ENCODE measurements around the gene TRAF6. TPM values are rescaled to one million over a fixed set of nuclear protein-coding genes. Genes with fewer than 3 reads are reported as not detected.

The TRAF6 gene
- polyA plus RNA-seq, 1 donor (not counting 4 experiments of a cell fraction or from before 2014, with no cell fraction given) = 15.1 TPM

DNA sequence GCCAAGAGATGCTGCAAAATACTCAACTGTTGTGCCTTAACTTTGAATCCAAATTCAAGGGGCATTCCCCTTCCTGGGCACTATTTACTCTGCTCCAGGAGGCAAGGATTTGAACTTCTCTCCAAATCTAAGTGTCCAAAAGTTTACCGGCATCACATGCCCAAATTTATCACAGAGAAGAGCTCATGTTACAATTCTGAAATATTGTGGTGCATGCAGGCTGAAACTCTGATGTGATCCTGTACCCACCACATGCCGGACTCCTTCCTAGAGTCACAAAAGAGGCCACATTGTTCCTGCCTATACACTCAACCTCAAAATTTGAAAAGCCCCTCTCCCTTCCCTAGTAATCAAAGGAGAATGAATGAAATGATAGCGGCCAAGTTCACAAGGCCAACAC, 1.3 kb downstream of the TRAF6 start:
- no peaks in the 10 kb centered on the region for H3K27me3 ChIP-seq (ENCODE audit: control insufficient read depth, extremely low read depth, insufficient read depth, low read length)
- TF ChIP-seq, protein P1, sequence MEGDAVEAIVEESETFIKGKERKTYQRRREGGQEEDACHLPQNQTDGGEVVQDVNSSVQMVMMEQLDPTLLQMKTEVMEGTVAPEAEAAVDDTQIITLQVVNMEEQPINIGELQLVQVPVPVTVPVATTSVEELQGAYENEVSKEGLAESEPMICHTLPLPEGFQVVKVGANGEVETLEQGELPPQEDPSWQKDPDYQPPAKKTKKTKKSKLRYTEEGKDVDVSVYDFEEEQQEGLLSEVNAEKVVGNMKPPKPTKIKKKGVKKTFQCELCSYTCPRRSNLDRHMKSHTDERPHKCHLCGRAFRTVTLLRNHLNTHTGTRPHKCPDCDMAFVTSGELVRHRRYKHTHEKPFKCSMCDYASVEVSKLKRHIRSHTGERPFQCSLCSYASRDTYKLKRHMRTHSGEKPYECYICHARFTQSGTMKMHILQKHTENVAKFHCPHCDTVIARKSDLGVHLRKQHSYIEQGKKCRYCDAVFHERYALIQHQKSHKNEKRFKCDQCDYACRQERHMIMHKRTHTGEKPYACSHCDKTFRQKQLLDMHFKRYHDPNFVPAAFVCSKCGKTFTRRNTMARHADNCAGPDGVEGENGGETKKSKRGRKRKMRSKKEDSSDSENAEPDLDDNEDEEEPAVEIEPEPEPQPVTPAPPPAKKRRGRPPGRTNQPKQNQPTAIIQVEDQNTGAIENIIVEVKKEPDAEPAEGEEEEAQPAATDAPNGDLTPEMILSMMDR (optimal IDR thresholded peaks at IDR 0.05 in 1 of 3, IDR thresholded peaks at IDR 0.05 in 1 of 3, conservative IDR thresholded peaks at IDR 0.05 in 1 of 3; ENCODE audit: extremely low read depth in 1 of 3, insufficient read depth in 2 of 3, low read length in 3 of 3) = no peak
- TF ChIP-seq EZH2 (IDR thresholded peaks at IDR 0.05; ENCODE audit: low read length) = no peak
- peak overlapping the region; percentile 91 for H3K27ac ChIP-seq (ENCODE audit: control insufficient read depth, insufficient read depth, low read length)

DNA sequence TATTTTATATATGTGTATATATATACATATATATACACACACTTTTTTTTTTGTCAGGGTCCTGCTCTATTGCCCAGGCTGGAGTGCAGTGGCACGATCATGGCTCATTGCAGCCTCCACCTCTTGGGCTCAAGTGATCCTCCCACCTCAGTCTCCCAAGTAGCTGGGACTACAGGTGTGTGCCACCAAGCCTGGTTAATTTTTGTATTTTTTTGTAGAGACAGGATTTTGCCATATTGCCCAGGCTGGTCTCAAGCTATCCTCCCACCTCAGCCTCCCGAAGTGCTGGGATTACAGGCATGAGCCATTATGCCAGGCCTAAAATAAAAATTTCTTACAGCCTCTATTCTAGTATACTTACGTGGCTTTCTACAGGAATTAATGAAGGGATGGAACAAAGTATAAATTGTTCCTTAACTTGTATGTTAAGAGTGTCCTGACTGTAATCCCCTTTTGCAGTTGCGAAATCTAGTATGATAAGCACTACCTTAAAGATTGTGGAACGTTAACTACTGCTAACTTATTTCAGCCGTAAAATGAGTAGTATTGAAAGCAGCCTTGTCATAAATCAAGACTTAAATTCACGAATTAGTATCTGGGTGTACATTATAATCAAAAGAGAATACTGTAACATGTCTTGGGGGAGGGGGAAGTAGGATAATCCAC, 2.1 kb downstream of the TRAF6 start:
- peak overlapping the region; percentile 92 to 96 (median 95) for H3K4me3 ChIP-seq (ENCODE audit: control insufficient read depth in 2 of 3, extremely low read depth in 1 of 3, insufficient read depth in 2 of 3, low read depth in 1 of 3, low read length in 3 of 3)
- H4K20me1 ChIP-seq (ENCODE audit: control insufficient read depth, extremely low read depth, insufficient read depth, low read length) = no peaks in the 10 kb centered on the region
- no peaks in the 10 kb centered on the region for H3K36me3 ChIP-seq (ENCODE audit: control insufficient read depth in 2 of 2, extremely low read depth in 1 of 2, insufficient read depth in 2 of 2, low read length in 2 of 2)
- H3K9me1 ChIP-seq (ENCODE audit: control insufficient read depth, extremely low read depth, insufficient read depth, low read length) = no peaks in the 10 kb centered on the region
- no peaks in the 10 kb centered on the region for H3K9me3 ChIP-seq (ENCODE audit: control insufficient read depth, low read depth, low read length)
- FAIRE-seq = no peak
- no peak overlapping the region for H3K27ac ChIP-seq (ENCODE audit: control insufficient read depth, insufficient read depth, low read length)
- peaks cover 15% of the 10 kb centered on the region for H3K4me1 ChIP-seq (ENCODE audit: control insufficient read depth, extremely low read depth, insufficient read depth, low read length)
- dilution Hi-C loops (cut with MboI; ENCODE audit: extremely low pct_ligation_motif_present, low sequenced_read_pairs) = no loop called here
- H3K9ac ChIP-seq (ENCODE audit: control insufficient read depth, extremely low read depth, insufficient read depth, low read length) = peak overlapping the region; percentile 3
- no peak for DNase-seq (ENCODE audit: low read depth, low spot score)
- H3K4me2 ChIP-seq (ENCODE audit: control insufficient read depth, extremely low read depth, insufficient read depth, low read depth, low read length) = peak overlapping the region; percentile 80
- H3K27me3 ChIP-seq (ENCODE audit: control insufficient read depth, extremely low read depth, insufficient read depth, low read length) = no peaks in the 10 kb centered on the region
- H2AFZ ChIP-seq (ENCODE audit: control insufficient read depth, low read length) = no peak overlapping the region
- H3K79me2 ChIP-seq (ENCODE audit: control insufficient read depth, insufficient read depth, low read length) = peaks cover 61% of the 10 kb centered on the region
- TF ChIP-seq, protein P1 (optimal IDR thresholded peaks at IDR 0.05 in 1 of 3, IDR thresholded peaks at IDR 0.05 in 1 of 3, conservative IDR thresholded peaks at IDR 0.05 in 1 of 3; ENCODE audit: extremely low read depth in 1 of 3, insufficient read depth in 2 of 3, low read length in 3 of 3) = no peak
- no peak for TF ChIP-seq EZH2 (IDR thresholded peaks at IDR 0.05; ENCODE audit: low read length)

More for the DNA sequence above, 1.3 kb downstream of the TRAF6 start:
- peak overlapping the region; percentile 92 to 96 (median 95) for H3K4me3 ChIP-seq (ENCODE audit: control insufficient read depth in 2 of 3, extremely low read depth in 1 of 3, insufficient read depth in 2 of 3, low read depth in 1 of 3, low read length in 3 of 3)
- DNase-seq (ENCODE audit: low read depth, low spot score) = no peak
- no peak for FAIRE-seq
- no peaks in the 10 kb centered on the region for H3K9me1 ChIP-seq (ENCODE audit: control insufficient read depth, extremely low read depth, insufficient read depth, low read length)
- H3K4me1 ChIP-seq (ENCODE audit: control insufficient read depth, extremely low read depth, insufficient read depth, low read length) = peaks cover 15% of the 10 kb centered on the region
- H3K36me3 ChIP-seq (ENCODE audit: control insufficient read depth in 2 of 2, extremely low read depth in 1 of 2, insufficient read depth in 2 of 2, low read length in 2 of 2) = no peaks in the 10 kb centered on the region
- H3K9me3 ChIP-seq (ENCODE audit: control insufficient read depth, low read depth, low read length) = no peaks in the 10 kb centered on the region
- H4K20me1 ChIP-seq (ENCODE audit: control insufficient read depth, extremely low read depth, insufficient read depth, low read length) = no peaks in the 10 kb centered on the region
- H3K4me2 ChIP-seq (ENCODE audit: control insufficient read depth, extremely low read depth, insufficient read depth, low read depth, low read length) = peak overlapping the region; percentile 80
- peak overlapping the region; percentile 95 for H3K9ac ChIP-seq (ENCODE audit: control insufficient read depth, extremely low read depth, insufficient read depth, low read length)
- dilution Hi-C loops (cut with MboI; ENCODE audit: extremely low pct_ligation_motif_present, low sequenced_read_pairs) = no loop called here
- H3K79me2 ChIP-seq (ENCODE audit: control insufficient read depth, insufficient read depth, low read length) = peaks cover 54% of the 10 kb centered on the region
- no peak overlapping the region for H2AFZ ChIP-seq (ENCODE audit: control insufficient read depth, low read length)

Measured in keratinocyte (primary cell).